ENCODE data around the gene TTLL8.

- TF ChIP-seq, protein P1, sequence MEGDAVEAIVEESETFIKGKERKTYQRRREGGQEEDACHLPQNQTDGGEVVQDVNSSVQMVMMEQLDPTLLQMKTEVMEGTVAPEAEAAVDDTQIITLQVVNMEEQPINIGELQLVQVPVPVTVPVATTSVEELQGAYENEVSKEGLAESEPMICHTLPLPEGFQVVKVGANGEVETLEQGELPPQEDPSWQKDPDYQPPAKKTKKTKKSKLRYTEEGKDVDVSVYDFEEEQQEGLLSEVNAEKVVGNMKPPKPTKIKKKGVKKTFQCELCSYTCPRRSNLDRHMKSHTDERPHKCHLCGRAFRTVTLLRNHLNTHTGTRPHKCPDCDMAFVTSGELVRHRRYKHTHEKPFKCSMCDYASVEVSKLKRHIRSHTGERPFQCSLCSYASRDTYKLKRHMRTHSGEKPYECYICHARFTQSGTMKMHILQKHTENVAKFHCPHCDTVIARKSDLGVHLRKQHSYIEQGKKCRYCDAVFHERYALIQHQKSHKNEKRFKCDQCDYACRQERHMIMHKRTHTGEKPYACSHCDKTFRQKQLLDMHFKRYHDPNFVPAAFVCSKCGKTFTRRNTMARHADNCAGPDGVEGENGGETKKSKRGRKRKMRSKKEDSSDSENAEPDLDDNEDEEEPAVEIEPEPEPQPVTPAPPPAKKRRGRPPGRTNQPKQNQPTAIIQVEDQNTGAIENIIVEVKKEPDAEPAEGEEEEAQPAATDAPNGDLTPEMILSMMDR (IDR thresholded peaks at IDR 0.05; ENCODE audit: low read length) = no peak
- no peak for TF ChIP-seq EZH2 (IDR thresholded peaks at IDR 0.05; ENCODE audit: borderline replicate concordance, low read length)
Measured at GRCh38 chr22:50000587-50001387, 57.3 kb downstream of the TTLL8 start.

All from OCI-LY1 (cell line).